Measurements from ENCODE around the gene NID1.
A peak's percentile ranks its signal among the peaks of the same experiment; 100 is the strongest.
"Not testable (repeated sequence)": the region's sequence is repeated elsewhere in the genome, so short reads cannot be mapped to it uniquely, and the experiment has no call there.

NID1 gene

DNA sequence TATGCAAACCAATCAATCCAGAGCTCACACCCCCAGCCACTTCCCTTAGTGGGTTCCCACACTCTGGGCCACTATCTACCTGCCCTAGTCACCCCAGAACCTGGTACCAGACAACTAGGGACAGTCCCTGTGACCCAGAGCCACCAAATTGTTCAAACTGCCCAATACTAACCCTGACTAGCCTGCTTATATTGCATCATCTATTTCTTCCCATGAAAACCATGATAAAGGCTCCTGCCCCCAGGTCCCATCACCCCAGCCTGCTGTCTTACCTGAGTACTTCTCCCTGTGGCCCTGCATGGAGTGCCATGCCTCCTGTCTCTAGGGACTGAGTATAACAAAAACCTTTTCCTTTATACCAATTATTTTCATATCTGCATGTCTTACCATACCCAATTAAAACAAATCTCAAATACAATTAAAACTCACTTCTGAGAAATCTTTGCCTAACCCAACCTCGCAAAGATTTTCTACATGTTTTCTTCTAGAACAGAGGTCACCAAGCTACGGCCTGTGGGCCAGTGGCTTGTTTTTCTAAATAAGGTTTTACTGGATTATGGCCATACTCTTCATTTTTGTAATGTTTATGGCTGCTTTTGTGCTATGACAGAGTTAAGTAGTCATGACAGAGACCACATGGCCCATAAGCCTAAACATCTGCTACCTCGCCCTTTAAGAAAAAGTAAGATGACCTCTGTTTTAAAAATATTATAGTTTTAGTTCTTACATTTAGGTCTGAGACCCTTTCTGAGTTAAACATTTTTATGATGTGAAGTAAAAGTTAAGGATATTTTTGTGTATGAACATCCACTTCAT is 31.0 kb upstream of the NID1 start:
- no peak for DNase-seq

DNA sequence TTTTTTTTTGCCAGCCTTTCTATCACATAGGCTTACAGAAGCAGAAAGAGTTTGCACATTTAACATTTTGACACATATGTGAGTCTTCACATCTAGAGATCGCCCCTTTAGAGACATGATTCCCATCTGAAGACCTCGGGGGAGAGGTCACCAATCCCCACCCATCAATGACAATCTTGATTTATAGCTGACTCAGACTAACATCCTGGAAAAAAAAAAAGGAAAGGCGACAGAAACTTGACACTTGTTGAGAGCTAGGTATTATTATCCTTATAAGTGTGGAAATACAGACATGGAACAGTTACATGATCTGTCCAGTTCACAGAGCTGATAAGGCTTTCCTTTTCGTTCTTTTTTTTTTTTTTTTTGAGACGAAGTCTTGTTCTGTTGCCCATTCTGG is 28.0 kb upstream of the NID1 start:
- DNase-seq, result no peak

- DNase-seq, result no peak
These were observed 27.0 kb upstream of the NID1 start for GRCh38 chr1:236091933-236092318.

- DNase-seq, result no peak
These were observed 25.9 kb upstream of the NID1 start for GRCh38 chr1:236090741-236091147.

- DNase-seq, result no peak
These were observed 24.3 kb upstream of the NID1 start for GRCh38 chr1:236089046-236089773.

GRCh38 chr1:236086537-236086936 is 21.6 kb upstream of the NID1 start:
- no peak for DNase-seq

DNA sequence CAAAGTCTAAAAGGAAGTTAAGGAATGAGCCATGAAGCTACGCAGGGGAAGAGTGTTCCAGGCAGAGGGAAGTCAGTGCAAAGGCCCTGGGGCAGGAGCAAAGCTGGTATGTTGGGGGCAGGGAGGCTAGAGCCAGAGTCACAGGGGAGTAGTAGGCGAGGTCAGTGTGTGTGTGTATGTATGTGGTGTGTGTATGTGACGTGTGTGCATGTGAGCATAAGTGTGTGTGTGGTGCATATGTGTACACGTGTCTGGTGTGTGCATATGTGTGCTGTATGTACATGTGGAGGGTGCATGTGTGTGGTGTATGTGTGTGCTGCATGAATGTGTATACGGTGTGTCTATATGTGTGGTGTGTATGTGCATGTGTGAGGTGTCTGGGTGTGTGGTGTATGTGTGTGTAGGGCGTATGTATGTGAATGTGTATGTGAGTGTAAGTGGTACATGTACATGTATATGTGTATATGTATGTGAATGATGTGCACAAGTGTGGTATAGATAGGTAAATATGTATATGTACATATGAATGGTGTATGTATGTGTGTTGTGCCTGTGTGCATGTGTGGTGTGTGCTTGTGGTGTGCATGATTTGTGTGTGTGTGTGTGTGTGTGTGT is 20.8 kb upstream of the NID1 start:
- DNase-seq, result no peak

GRCh38 chr1:236084386-236084730 is 19.5 kb upstream of the NID1 start:
- no peak for DNase-seq

- no peak for DNase-seq
These were observed 18.9 kb upstream of the NID1 start for GRCh38 chr1:236083650-236084385.

GRCh38 chr1:236082526-236082925 is 17.6 kb upstream of the NID1 start:
- DNase-seq, result no peak

- no peak for DNase-seq
These were observed 16.8 kb upstream of the NID1 start for GRCh38 chr1:236081546-236082227.

DNA sequence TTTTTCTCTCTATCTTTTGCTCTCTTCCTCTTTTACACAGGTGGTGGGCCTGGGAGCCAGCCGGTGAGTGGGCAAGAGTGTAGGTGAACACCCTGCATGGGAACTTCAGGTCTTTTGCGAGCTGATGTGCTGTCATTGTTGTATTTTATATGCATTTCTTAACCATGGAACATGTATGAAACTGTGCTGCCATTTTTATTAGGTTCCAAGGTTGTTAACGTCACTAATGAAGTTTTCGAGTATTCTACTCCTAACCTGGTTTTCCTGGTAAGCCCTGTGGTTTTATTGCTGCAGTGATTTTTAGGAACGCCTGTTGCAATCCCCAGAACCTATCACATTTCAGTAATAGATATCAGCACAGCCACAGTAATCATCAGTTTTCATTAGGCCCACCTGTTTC is 14.8 kb upstream of the NID1 start:
- DNase-seq, result no peak

- DNase-seq, result no peak
These were observed 14.1 kb upstream of the NID1 start for GRCh38 chr1:236078993-236079392.

DNA sequence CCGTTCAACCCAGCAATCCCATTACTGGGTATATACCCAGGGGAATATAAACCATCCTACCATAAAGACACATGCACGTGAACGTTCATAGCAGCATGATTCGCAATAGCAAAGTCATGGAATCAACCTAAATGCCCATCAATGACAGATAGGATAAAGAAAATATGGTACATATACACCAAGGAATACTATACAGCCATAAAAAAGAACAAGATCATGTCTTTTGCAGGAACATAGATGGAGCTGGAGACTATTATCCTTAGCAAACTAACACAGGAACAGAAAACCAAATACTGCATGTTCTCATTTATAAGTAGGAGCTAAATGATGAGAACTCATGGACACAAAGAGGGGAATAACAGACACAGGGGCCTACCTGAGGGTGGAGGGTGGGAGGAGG is 13.2 kb upstream of the NID1 start:
- DNase-seq, result not testable (repeated sequence)

DNA sequence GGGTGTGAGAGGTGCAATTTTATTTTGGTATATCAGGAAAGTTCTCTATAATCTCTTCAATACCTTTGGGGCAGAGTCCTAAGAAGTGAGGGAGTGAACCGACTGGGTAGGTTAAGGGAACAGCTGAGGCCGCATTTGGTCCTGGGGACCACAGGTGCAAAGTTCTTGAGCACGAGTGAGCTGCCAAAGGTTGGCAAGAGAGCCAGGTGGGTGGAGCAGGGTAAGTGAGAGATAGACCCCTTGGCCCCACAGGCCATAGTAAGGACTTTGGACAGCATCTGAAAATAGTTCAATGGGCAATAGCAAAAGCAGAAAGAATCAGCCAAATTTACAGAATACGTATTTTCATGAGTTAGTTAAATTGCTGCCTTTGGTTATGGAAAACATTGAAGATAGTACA is 11.0 kb upstream of the NID1 start:
- DNase-seq, result no peak

- no peak for DNase-seq
These were observed 8.5 kb upstream of the NID1 start for GRCh38 chr1:236073307-236073897.

DNA sequence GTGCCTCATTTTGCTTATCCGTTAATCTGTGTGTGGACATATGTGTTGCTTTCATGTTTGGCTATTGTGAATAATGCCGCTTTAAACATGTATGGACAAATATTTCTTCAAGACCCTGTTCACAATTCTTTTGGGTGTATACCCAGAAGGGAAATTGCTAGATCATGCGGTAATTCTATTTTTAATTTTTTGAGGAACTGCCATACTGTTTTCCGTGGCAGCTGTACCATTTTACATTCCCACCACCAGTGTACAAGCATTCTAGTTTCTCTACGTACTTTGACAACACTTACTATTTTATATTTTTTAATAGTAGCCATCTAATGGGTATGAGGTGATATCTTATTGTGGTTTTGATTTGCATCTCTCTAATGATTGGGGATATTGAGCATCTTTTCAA is 7.1 kb upstream of the NID1 start:
- no peak for DNase-seq

DNA sequence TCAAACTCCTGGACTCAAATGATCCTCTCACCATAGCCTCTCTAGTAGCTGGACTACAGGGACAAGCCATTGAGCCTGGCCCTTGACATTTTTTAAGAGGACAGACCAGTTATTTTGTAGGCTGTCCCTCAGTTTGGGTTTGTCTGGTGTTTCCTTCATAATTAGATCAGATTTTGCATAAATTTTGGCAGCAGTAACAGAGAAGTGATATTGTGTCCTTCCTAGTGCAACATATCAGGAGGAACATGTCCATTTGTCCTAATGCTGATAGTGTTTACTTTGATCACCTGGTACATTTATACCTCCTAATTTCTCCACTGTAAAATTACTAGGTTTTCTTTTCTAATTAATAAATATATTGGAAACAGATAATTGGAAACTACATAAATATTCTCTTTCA is 5.9 kb upstream of the NID1 start:
- no peak for DNase-seq

- DNase-seq, result no peak
These were observed 4.9 kb upstream of the NID1 start for GRCh38 chr1:236069796-236070195.

DNA sequence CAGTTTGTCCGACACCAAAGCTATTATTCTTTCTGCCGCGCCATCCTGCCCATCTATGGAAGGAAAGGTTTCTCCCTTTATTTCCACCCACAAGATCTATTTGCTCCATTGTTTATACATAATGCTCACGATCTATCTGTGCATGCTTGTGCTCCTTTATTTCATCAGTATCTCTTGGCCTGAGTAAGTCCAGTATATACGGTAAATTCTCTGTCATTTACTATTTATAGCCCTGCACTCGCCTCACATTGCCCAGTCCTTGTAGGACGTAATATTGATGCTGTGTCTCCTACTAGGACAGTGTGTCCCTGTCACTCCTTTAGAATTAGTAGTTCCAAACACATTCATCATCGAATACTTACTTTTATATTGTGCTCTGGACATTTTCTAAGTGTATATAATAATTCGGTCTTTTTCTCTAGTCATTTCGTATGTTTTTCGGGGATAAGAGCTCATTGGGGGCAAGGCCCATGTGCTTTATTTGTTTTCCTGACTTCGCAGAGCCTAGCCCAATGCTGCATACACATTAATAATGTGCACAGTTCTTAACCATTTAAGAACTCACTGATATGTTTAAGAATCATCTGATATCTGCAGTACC is 3.1 kb upstream of the NID1 start:
- DNase-seq, result no peak

DNA sequence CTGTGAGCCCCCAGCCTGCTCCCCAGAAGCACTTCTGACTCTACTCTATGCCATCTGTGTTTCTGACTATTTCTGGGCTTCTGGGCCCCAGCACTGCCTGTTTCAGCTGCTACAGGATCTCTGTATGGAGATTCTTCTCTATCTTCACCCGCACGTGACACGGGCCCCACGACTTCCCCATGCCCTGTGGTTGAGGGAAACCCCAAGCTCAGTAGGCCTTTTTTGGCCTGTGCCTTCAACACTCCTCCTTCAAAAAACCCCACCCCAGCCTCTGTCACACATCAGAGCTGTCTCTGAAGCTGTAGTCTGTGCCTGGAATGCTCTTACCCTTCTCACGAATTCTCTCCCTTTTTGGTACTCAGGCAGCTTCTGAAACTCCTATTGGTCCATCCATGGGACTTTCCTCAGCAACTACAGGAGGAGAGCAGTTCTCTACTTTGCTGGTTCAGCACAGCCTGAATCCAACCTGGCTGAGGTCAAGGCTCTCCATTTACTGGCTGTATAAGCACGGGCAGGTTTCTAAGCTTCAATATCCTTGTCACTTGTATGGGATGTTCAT is 2.0 kb upstream of the NID1 start:
- peak; percentile 38 for DNase-seq

DNA sequence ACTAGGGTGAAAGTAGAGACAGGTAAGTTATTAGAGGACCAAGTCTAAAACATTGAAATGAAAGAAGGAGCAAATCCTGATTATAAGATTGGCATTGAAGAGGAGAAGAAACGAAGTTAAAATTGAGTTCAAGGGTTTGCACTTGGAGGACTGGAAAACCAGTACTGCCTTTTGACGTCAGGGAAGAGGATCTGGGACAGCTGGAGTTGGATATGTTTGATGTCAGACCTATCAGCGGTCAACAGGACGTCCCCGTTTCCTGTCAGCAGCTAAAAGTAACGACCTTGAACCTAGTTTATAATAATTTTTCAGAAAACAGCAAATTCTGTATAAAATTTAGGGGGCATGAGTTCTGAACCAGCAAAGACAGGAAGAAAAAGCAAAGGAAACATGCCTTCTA is 1.2 kb upstream of the NID1 start:
- no peak for DNase-seq
